Adipose tissue (tissue), 3 donors: ENCODE measurements around the gene NPC1. TPM values are rescaled to one million over a fixed set of nuclear protein-coding genes. Genes with fewer than 3 reads are reported as not detected.
"Not testable (repeated sequence)": the region's sequence is repeated elsewhere in the genome, so short reads cannot be mapped to it uniquely, and the experiment has no call there.

ENCODE experiments used
- H3K27ac ChIP-seq: one replicate; pipeline ENCODE4 v1.5.1; 2013; ENCODE audit warnings: low read depth, low read length
- WGBS, 3 donors: extraction: QIAGEN DNeasy Blood & Tissue Kit; methylation state at CpG; one replicate each; pipeline ENCODE4 v1.1.7; 2013; 5-methylcytosine and 5-hydroxymethylcytosine counted together
- polyA plus RNA-seq, 3 donors: library from polyadenylated mRNA; stranded (reverse); fragments of 200-250 nt; gene quantifications; one replicate each; pipeline ENCODE4 v1.2.3, GENCODE V29; 2013
- donor health status: healthy with polysubstance abuse.
- donor health status: Bipolar disorder and iron deficiency.
- donor health status: healthy.

Gene NPC1
- polyA plus RNA-seq, 3 donors = 10.9 to 28.3 (median 12.3) TPM

GRCh38 chr18:23565916-23566547 is 20.3 kb downstream of the NPC1 start:
- H3K27ac ChIP-seq = no peak overlapping the region
- WGBS, 3 donors = 63 to 93% (median 92%) methylated on average over 3 of the region's 3 CpGs

GRCh38 chr18:23563377-23564043 is 22.8 kb downstream of the NPC1 start:
- H3K27ac ChIP-seq = no peak overlapping the region
- WGBS, 3 donors = 96 to 100% (median 98%) methylated on average over 2 of the region's 2 CpGs

- WGBS, 3 donors = 86 to 89% (median 88%) methylated on average over 4 of the region's 4 CpGs
- no peak overlapping the region for H3K27ac ChIP-seq
Measured at GRCh38 chr18:23560186-23560585, 26.1 kb downstream of the NPC1 start.

GRCh38 chr18:23557511-23557910 is 28.8 kb downstream of the NPC1 start:
- 96 to 98% (median 97%) methylated on average over 8 of the region's 8 CpGs for WGBS, 3 donors
- not testable (repeated sequence) for H3K27ac ChIP-seq

- WGBS, 3 donors = 97 to 98% (median 97%) methylated on average over 19 of the region's 19 CpGs
Measured at GRCh38 chr18:23556145-23556780, 30.0 kb downstream of the NPC1 start.

GRCh38 chr18:23553887-23554286 is 32.4 kb downstream of the NPC1 start:
- 82 to 90% (median 87%) methylated on average over 6 of the region's 6 CpGs for WGBS, 3 donors
- H3K27ac ChIP-seq = no peak overlapping the region

More at GRCh38 chr18:23556145-23556780, 30.0 kb downstream of the NPC1 start:
- H3K27ac ChIP-seq = no peak overlapping the region

GRCh38 chr18:23552505-23552904 is 33.8 kb downstream of the NPC1 start:
- H3K27ac ChIP-seq = no peak overlapping the region
- 79 to 84% (median 83%) methylated on average over 11 of the region's 11 CpGs for WGBS, 3 donors

- no peak overlapping the region for H3K27ac ChIP-seq
- WGBS, 3 donors = 34 to 97% (median 59%) methylated on average over 3 of the region's 3 CpGs
Measured at GRCh38 chr18:23551978-23552377, 34.3 kb downstream of the NPC1 start.

GRCh38 chr18:23550898-23551297 is 35.4 kb downstream of the NPC1 start:
- no peak overlapping the region for H3K27ac ChIP-seq

GRCh38 chr18:23548719-23549118 is 37.6 kb downstream of the NPC1 start:
- WGBS, 3 donors = 88 to 92% (median 91%) methylated on average over 3 of the region's 3 CpGs
- H3K27ac ChIP-seq = no peak overlapping the region

- 80 to 92% (median 83%) methylated on average over 2 of the region's 2 CpGs for WGBS, 3 donors
- H3K27ac ChIP-seq = no peak overlapping the region
Measured at GRCh38 chr18:23548275-23548674, 38.0 kb downstream of the NPC1 start.

- 50 to 92% (median 92%) methylated on average over 3 of the region's 3 CpGs for WGBS, 3 donors
- no peak overlapping the region for H3K27ac ChIP-seq
Measured at GRCh38 chr18:23547846-23548245, 38.5 kb downstream of the NPC1 start.

GRCh38 chr18:23547306-23547705 is 39.0 kb downstream of the NPC1 start:
- 80 to 92% (median 81%) methylated on average over 3 of the region's 3 CpGs for WGBS, 3 donors
- no peak overlapping the region for H3K27ac ChIP-seq

GRCh38 chr18:23545247-23545789 is 41.0 kb downstream of the NPC1 start:
- H3K27ac ChIP-seq = no peak overlapping the region
- 88 to 94% (median 93%) methylated on average over 13 of the region's 13 CpGs for WGBS, 3 donors

GRCh38 chr18:23542461-23542860 is 43.8 kb downstream of the NPC1 start:
- 92 to 100% (median 97%) methylated on average over 2 of the region's 2 CpGs for whole genome bisulfite sequencing, 3 donors
- H3K27ac ChIP-seq = no peak overlapping the region

- no peak overlapping the region for H3K27ac ChIP-seq
- WGBS, 3 donors = 86 to 92% (median 91%) methylated on average over 9 of the region's 9 CpGs
Measured at GRCh38 chr18:23541349-23542093, 44.8 kb downstream of the NPC1 start.

- no peak overlapping the region for H3K27ac ChIP-seq
Measured at GRCh38 chr18:23540867-23541266, 45.4 kb downstream of the NPC1 start.

GRCh38 chr18:23539911-23540525 is 46.3 kb downstream of the NPC1 start:
- WGBS, 3 donors = 80 to 89% (median 80%) methylated on average over 9 of the region's 9 CpGs

More at GRCh38 chr18:23540867-23541266, 45.4 kb downstream of the NPC1 start:
- WGBS, 3 donors = 44 to 82% (median 51%) methylated on average over 5 of the region's 5 CpGs

More at GRCh38 chr18:23539911-23540525, 46.3 kb downstream of the NPC1 start:
- no peak overlapping the region for H3K27ac ChIP-seq
